HCT116 (cell line): Measurements from ENCODE around the gene LRRC2. TPM values are rescaled to one million over a fixed set of nuclear protein-coding genes. Genes with fewer than 3 reads are reported as not detected.

Experiments used
- ATAC-seq: fragments of 200-7000 bp; cut with Tn5 transposase; 2 replicates; pipeline ENCODE4 v1.9.1; 2020; ENCODE audit warnings: mild to moderate bottlenecking, moderate library complexity
- BruUV-seq: library from RNA; stranded (reverse); fragments of 400-500 nt; replicated peaks from 2 replicates; lab custom pipeline; 2021; lab: Mats Ljungman, UMichigan
- CTCF ChIA-PET: fragments of 300-600 bp; sonication (Branson Sonifier 250); formaldehyde crosslinking; loops from one replicate; lab custom pipeline; 2021; ENCODE audit warnings: antibody characterized with exemption; lab: Charles Lee
- POLR2A ChIA-PET: fragments of 300-600, 350-600 bp; sonication (Branson Sonifier 250); formaldehyde crosslinking; loops from one replicate; lab custom pipeline; 2021; ENCODE audit warnings: antibody characterized with exemption; lab: Charles Lee
- RAD21 ChIA-PET, 2 experiments: fragments of 300-600 bp; sonication (Branson Sonifier 250); formaldehyde crosslinking; loops; one replicate each; lab custom pipeline; 2023; ENCODE audit warnings: low total read pairs in 2 of 2; ENCODE audit not compliant: uncharacterized antibody in 2 of 2, unreplicated experiment in 2 of 2, low non-redundant PET in 1 of 2; lab: Charles Lee
- DNase-seq: peaks from one replicate; pipeline ENCODE4 v3.0.0-alpha.2; 2010; ENCODE audit warnings: low read depth, low spot score
- H2AFZ ChIP-seq: fragments of 200-600 bp; shearing (Covaris generic), sonication (generic); 2 replicates; pipeline ENCODE4 v1.6.1; 2017; ENCODE audit warnings: low read depth, mixed run types, mixed read lengths, antibody characterized with exemption, low read length; ENCODE audit not compliant: poor library complexity, severe bottlenecking
- H3K27ac ChIP-seq: 2 replicates; pipeline ENCODE4 v1.5.1; 2012; ENCODE audit warnings: low read depth, low read length
- H3K27me3 ChIP-seq: fragments of 200-600 bp; sonication (generic); 2 replicates; pipeline ENCODE4 v1.6.1; 2016; ENCODE audit warnings: mixed run types, low read length, mixed read lengths; ENCODE audit not compliant: insufficient read depth
- H3K36me3 ChIP-seq, 2 experiments: fragments of 200-500 bp in 1 of 2; fragments of 200-600 bp in 1 of 2; sonication (Bioruptor generic) in 1 of 2; sonication (generic) in 1 of 2; 2 replicates each; pipeline versions ENCODE4 v1.5.1 to v1.6.1; 2014 to 2016; ENCODE audit warnings: low read length in 2 of 2, inconsistent platforms in 1 of 2, mixed read lengths in 1 of 2, mixed run types in 1 of 2; ENCODE audit not compliant: insufficient read depth in 2 of 2, control insufficient read depth in 1 of 2
- H3K4me1 ChIP-seq, 2 experiments: fragments of 200-600 bp in 1 of 2; sonication (generic) in 1 of 2; 2 replicates each; pipeline versions ENCODE4 v1.5.1 to v1.6.1; 2012 to 2017; ENCODE audit warnings: low read length in 2 of 2, inconsistent platforms in 1 of 2, mild to moderate bottlenecking in 1 of 2, mixed read lengths in 1 of 2, mixed run types in 1 of 2, moderate library complexity in 1 of 2; ENCODE audit not compliant: insufficient read depth in 2 of 2, control insufficient read depth in 1 of 2
- H3K4me2 ChIP-seq: fragments of 200-600 bp; sonication (generic); 2 replicates; pipeline ENCODE4 v1.6.1; 2017; ENCODE audit warnings: mixed run types, low read length, mixed read lengths
- H3K4me3 ChIP-seq, 2 experiments: fragments of 200-600 bp in 1 of 2; sonication (generic) in 1 of 2; replicated peaks in 1 of 2; 2 replicates each; pipeline ENCODE4 v1.5.1; 2011 to 2016; ENCODE audit warnings: low read length in 2 of 2, control low read depth in 1 of 2, low read depth in 1 of 2, mild to moderate bottlenecking in 1 of 2, mixed read lengths in 1 of 2, mixed run types in 1 of 2
- H3K79me2 ChIP-seq: fragments of 200-600 bp; sonication (generic); 2 replicates; pipeline ENCODE4 v1.6.1; 2017; ENCODE audit warnings: mild to moderate bottlenecking, mixed run types, low read length, moderate library complexity, mixed read lengths; ENCODE audit not compliant: insufficient read depth
- H3K9ac ChIP-seq: fragments of 200-600 bp; sonication (generic); 2 replicates; pipeline ENCODE4 v1.6.1; 2016; ENCODE audit warnings: low read length, mixed read lengths
- H3K9me2 ChIP-seq: fragments of 200-600 bp; sonication (generic), shearing (Covaris generic); 2 replicates; pipeline ENCODE4 v1.6.1; 2017; ENCODE audit warnings: mixed run types, mild to moderate bottlenecking, moderate library complexity; ENCODE audit not compliant: insufficient read depth
- H3K9me3 ChIP-seq, 2 experiments: fragments of 200-500 bp in 1 of 2; fragments of 200-600 bp in 1 of 2; sonication (Bioruptor generic) in 1 of 2; sonication (generic) in 1 of 2; 2 replicates each; pipeline ENCODE4 v1.6.1; 2014 to 2017; ENCODE audit warnings: low read length in 2 of 2, mixed read lengths in 2 of 2, inconsistent platforms in 1 of 2, low read depth in 1 of 2, mild to moderate bottlenecking in 1 of 2, mixed run types in 1 of 2, moderate library complexity in 1 of 2; ENCODE audit not compliant: control insufficient read depth in 1 of 2, insufficient read depth in 1 of 2
- H4K20me1 ChIP-seq: fragments of 200-600 bp; sonication (generic), shearing (Covaris generic); 2 replicates; pipeline ENCODE4 v1.6.1; 2017; ENCODE audit warnings: mixed run types, mild to moderate bottlenecking, moderate library complexity; ENCODE audit not compliant: insufficient read depth
- ATF3 ChIP-seq: IDR thresholded peaks from 2 replicates; pipeline ENCODE4 v1.6.1; 2012
- CBX3 ChIP-seq: IDR thresholded peaks from 2 replicates; pipeline ENCODE4 v1.6.1; 2012; ENCODE audit warnings: low read depth
- CEBPB ChIP-seq: IDR thresholded peaks from 2 replicates; pipeline ENCODE4 v1.6.1; 2012; ENCODE audit warnings: low read depth
- ELF1 ChIP-seq: IDR thresholded peaks from 2 replicates; pipeline ENCODE4 v1.6.1; 2012; ENCODE audit warnings: low read depth, borderline replicate concordance
- EZH2 ChIP-seq: fragments of 200-600 bp; sonication (generic); IDR thresholded peaks from 2 replicates; pipeline ENCODE4 v1.6.1; 2017; ENCODE audit warnings: antibody characterized with exemption, mixed run types
- EZH2phosphoT487 ChIP-seq: fragments of 200-600 bp; IDR thresholded peaks from 2 replicates; pipeline ENCODE4 v1.6.1; 2018; ENCODE audit warnings: antibody characterized with exemption, borderline replicate concordance
- FOSL1 ChIP-seq: IDR thresholded peaks from 2 replicates; pipeline ENCODE4 v1.6.1; 2012; ENCODE audit warnings: low read depth
- JUND ChIP-seq: IDR thresholded peaks from 2 replicates; pipeline ENCODE4 v1.6.1; 2012
- MAX ChIP-seq: IDR thresholded peaks from 2 replicates; pipeline ENCODE4 v1.6.1; 2012
- POLR2A ChIP-seq: IDR thresholded peaks from 2 replicates; pipeline ENCODE4 v1.7.0; 2011; ENCODE audit warnings: borderline replicate concordance; ENCODE audit not compliant: insufficient read depth, insufficient read length; ENCODE audit errors: extremely low read depth
- POLR2AphosphoS5 ChIP-seq: IDR thresholded peaks from 2 replicates; pipeline ENCODE4 v1.6.1; 2011; ENCODE audit warnings: mild to moderate bottlenecking, low read depth, low read length, moderate library complexity
- SIN3A ChIP-seq: IDR thresholded peaks from 2 replicates; pipeline ENCODE4 v1.6.1; 2012; ENCODE audit warnings: low read depth
- SP1 ChIP-seq: IDR thresholded peaks from 2 replicates; pipeline ENCODE4 v1.6.1; 2012; ENCODE audit warnings: low read depth
- TCF7L2 ChIP-seq: IDR thresholded peaks from 2 replicates; pipeline ENCODE4 v1.7.0; 2011; ENCODE audit warnings: borderline replicate concordance, inconsistent platforms; ENCODE audit not compliant: insufficient read depth, insufficient read length; ENCODE audit errors: extremely low read depth
- YY1 ChIP-seq: IDR thresholded peaks from 2 replicates; pipeline ENCODE4 v1.6.1; 2011; ENCODE audit warnings: low read length, low read depth, moderate library complexity, mild to moderate bottlenecking; ENCODE audit not compliant: insufficient replicate concordance; ENCODE audit errors: extremely low read depth
- ZBTB33 ChIP-seq: IDR thresholded peaks from 2 replicates; pipeline ENCODE4 v1.6.1; 2011; ENCODE audit warnings: mild to moderate bottlenecking, low read length, moderate library complexity; ENCODE audit not compliant: insufficient replicate concordance; ENCODE audit errors: extremely low read depth
- intact Hi-C: fragments of 100-400 bp; cut with micrococcal nuclease; formaldehyde crosslinking; loops from 2 replicates; pipeline ENCODE4 v1.10.0; 2022
- total RNA-seq: library from RNA; stranded (reverse); gene quantifications from one replicate; pipeline ENCODE4 v1.2.1, GENCODE V29; 2021; ENCODE audit not compliant: unreplicated experiment

Gene LRRC2
- total RNA-seq, 1 experiment from 2014 or later, result not detected

GRCh38 chr3:46492890-46493547 is 73.1 kb downstream of the LRRC2 start:
- DNase-seq (no peak), ATAC-seq (no peak)
- Histone ChIP-seq H3K27me3 (no peaks in the 10 kb centered on the region), H2AFZ (no peak overlapping the region), H3K9me2 (no peaks in the 10 kb centered on the region), H4K20me1 (no peaks in the 10 kb centered on the region), H3K9ac (no peak overlapping the region), H3K27ac (no peak overlapping the region), H3K9me3 (no peaks in the 10 kb centered on the region), H3K4me2 (no peak overlapping the region), H3K79me2 (no peaks in the 10 kb centered on the region), H3K36me3 (no peaks in the 10 kb centered on the region), H3K4me3 (no peak overlapping the region)
- ChIA-PET POLR2A (no interaction called here), CTCF (interaction anchor here (0.8 to 3.0 kb wide), 2 partner anchors 65 to 69 kb away, joined by 3 to 16 read pairs; no protein-coding TSS in a partner anchor), RAD21 (no interaction called here)
- intact Hi-C loops, result no loop called here
- TF ChIP-seq TCF7L2 (no peak), POLR2AphosphoS5 (no peak), FOSL1 (no peak), JUND (no peak), SIN3A (no peak), ZBTB33 (no peak), CBX3 (no peak), ATF3 (no peak), CEBPB (no peak), EZH2phosphoT487 (no peak), ELF1 (no peak), MAX (no peak), POLR2A (no peak), SP1 (no peak), EZH2 (no peak), YY1 (no peak)
- TF ChIP-seq, all 23 proteins: peak for 0
- no TSS peak for BruUV-seq
- H3K4me1 ChIP-seq, result peaks cover 0 to 10% of the 10 kb centered on the region in 2 experiments; a peak in 1 of 4 replicates
